ENCODE data around the gene LRP6. TPM values are rescaled to one million over a fixed set of nuclear protein-coding genes. Genes with fewer than 3 reads are reported as not detected.
"Not testable (repeated sequence)": the region's sequence is repeated elsewhere in the genome, so short reads cannot be mapped to it uniquely, and the experiment has no call there.

LRP6 gene
- polyA plus RNA-seq, 1 donor from 2014 or later, result 33.5 TPM

- no peaks in the 10 kb centered on the region for H3K9me2 ChIP-seq (ENCODE audit: insufficient read depth, low read length)
- no peak overlapping the region for H3K4me2 ChIP-seq (ENCODE audit: low read length)
- no peaks in the 10 kb centered on the region for H3F3A ChIP-seq (ENCODE audit: insufficient read depth, low read length, poor library complexity, severe bottlenecking)
- H3K9me3 ChIP-seq (ENCODE audit: low read length), result no peaks in the 10 kb centered on the region
- no peaks in the 10 kb centered on the region for H4K20me1 ChIP-seq (ENCODE audit: insufficient read depth)
- TF ChIP-seq EZH2 (IDR thresholded peaks at IDR 0.05; ENCODE audit: borderline replicate concordance, insufficient read depth, low read length, poor library complexity, severe bottlenecking), result no peak
- TF ChIP-seq, protein P1, sequence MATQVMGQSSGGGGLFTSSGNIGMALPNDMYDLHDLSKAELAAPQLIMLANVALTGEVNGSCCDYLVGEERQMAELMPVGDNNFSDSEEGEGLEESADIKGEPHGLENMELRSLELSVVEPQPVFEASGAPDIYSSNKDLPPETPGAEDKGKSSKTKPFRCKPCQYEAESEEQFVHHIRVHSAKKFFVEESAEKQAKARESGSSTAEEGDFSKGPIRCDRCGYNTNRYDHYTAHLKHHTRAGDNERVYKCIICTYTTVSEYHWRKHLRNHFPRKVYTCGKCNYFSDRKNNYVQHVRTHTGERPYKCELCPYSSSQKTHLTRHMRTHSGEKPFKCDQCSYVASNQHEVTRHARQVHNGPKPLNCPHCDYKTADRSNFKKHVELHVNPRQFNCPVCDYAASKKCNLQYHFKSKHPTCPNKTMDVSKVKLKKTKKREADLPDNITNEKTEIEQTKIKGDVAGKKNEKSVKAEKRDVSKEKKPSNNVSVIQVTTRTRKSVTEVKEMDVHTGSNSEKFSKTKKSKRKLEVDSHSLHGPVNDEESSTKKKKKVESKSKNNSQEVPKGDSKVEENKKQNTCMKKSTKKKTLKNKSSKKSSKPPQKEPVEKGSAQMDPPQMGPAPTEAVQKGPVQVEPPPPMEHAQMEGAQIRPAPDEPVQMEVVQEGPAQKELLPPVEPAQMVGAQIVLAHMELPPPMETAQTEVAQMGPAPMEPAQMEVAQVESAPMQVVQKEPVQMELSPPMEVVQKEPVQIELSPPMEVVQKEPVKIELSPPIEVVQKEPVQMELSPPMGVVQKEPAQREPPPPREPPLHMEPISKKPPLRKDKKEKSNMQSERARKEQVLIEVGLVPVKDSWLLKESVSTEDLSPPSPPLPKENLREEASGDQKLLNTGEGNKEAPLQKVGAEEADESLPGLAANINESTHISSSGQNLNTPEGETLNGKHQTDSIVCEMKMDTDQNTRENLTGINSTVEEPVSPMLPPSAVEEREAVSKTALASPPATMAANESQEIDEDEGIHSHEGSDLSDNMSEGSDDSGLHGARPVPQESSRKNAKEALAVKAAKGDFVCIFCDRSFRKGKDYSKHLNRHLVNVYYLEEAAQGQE (IDR thresholded peaks at IDR 0.05; ENCODE audit: borderline replicate concordance), result no peak
- no peak for TF ChIP-seq EP300 (conservative IDR thresholded peaks at IDR 0.05; ENCODE audit: poor library complexity, severe bottlenecking)
- no peak for TF ChIP-seq TAF1 (IDR thresholded peaks at IDR 0.05; ENCODE audit: low read depth)
- TF ChIP-seq RAD21 (conservative IDR thresholded peaks at IDR 0.05), result no peak
- TF ChIP-seq MXI1 (conservative IDR thresholded peaks at IDR 0.05; ENCODE audit: poor library complexity, severe bottlenecking), result no peak
- no peak for TF ChIP-seq CTCF (IDR thresholded peaks at IDR 0.05; ENCODE audit: poor library complexity, severe bottlenecking)
- TF ChIP-seq SMC3 (conservative IDR thresholded peaks at IDR 0.05; ENCODE audit: poor library complexity), result no peak
- TF ChIP-seq POLR2AphosphoS5 (IDR thresholded peaks at IDR 0.05), result no peak
- no peak overlapping the region for H2AFZ ChIP-seq (ENCODE audit: low read depth, low read length)
- no peaks in the 10 kb centered on the region for H3K27me3 ChIP-seq (ENCODE audit: insufficient read depth, low read depth, low read length)
- no peak overlapping the region for H3K4me3 ChIP-seq (ENCODE audit: low read length)
- peaks cover 4% of the 10 kb centered on the region for H3K79me2 ChIP-seq (replicated peaks; ENCODE audit: insufficient read depth, low read length)
- no peak overlapping the region for H3K9ac ChIP-seq (ENCODE audit: low read length)
- H3K36me3 ChIP-seq (ENCODE audit: insufficient read depth, low read length), result no peaks in the 10 kb centered on the region
- H3K27ac ChIP-seq (ENCODE audit: low read length), result no peak overlapping the region
Measured at GRCh38 chr12:12115514-12115913, 151.3 kb downstream of the LRP6 start.

DNA sequence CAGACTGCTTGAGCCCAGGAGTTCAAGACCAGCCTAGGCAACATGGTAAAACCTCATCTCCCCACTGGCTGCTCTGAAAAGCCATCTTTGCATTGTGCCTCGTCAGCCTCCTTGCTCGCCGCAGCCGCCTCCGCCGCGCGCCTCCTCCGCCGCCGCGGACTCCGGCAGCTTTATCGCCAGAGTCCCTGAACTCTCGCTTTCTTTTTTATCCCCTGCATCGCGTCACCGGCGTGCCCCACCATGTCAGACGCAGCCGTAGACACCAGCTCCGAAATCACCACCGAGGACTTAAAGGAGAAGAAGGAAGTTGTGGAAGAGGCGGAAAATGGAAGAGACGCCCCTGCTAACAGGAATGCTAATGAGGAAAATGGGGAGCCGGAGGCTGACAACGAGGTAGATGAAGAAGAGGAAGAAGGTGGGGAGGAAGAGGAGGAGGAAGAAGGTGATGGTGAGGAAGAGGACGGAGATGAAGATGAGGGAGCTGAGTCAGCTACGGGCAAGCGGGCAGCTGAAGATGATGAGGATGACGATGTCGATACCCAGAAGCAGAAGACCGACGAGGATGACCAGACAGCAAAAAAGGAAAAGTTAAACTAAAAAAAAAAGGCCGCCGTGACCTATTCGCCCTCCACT lies 155.8 kb downstream of the LRP6 start:
- not testable (repeated sequence) for H3K9me3 ChIP-seq (ENCODE audit: low read length); H3K9ac ChIP-seq (ENCODE audit: low read length); H3K9me2 ChIP-seq (ENCODE audit: insufficient read depth, low read length); H3F3A ChIP-seq (ENCODE audit: insufficient read depth, low read length, poor library complexity, severe bottlenecking); H4K20me1 ChIP-seq (ENCODE audit: insufficient read depth); H3K79me2 ChIP-seq (replicated peaks; ENCODE audit: insufficient read depth, low read length); H2AFZ ChIP-seq (ENCODE audit: low read depth, low read length); H3K27ac ChIP-seq (ENCODE audit: low read length); H3K36me3 ChIP-seq (ENCODE audit: insufficient read depth, low read length); H3K27me3 ChIP-seq (ENCODE audit: insufficient read depth, low read depth, low read length); H3K4me2 ChIP-seq (ENCODE audit: low read length); H3K4me3 ChIP-seq (ENCODE audit: low read length)
